ENCODE results near the gene SCARB2. TPM values are rescaled to one million over a fixed set of nuclear protein-coding genes. Genes with fewer than 3 reads are reported as not detected.

Gene SCARB2
- polyA plus RNA-seq, 1 donor (not counting 4 experiments of a cell fraction or from before 2014, with no cell fraction given) = 72.2 TPM

GRCh38 chr4:76256032-76256431, 42.4 kb upstream of the SCARB2 start:
- no peak for TF ChIP-seq CTCF (optimal IDR thresholded peaks at IDR 0.05 in 1 of 3, IDR thresholded peaks at IDR 0.05 in 1 of 3, conservative IDR thresholded peaks at IDR 0.05 in 1 of 3; ENCODE audit: extremely low read depth in 1 of 3, insufficient read depth in 2 of 3, low read length in 3 of 3)
- TF ChIP-seq EZH2 (IDR thresholded peaks at IDR 0.05; ENCODE audit: low read length) = no peak
- no peak overlapping the region for H3K4me2 ChIP-seq (ENCODE audit: control insufficient read depth, extremely low read depth, insufficient read depth, low read depth, low read length)
- no peaks in the 10 kb centered on the region for H3K36me3 ChIP-seq (ENCODE audit: control insufficient read depth in 2 of 2, extremely low read depth in 1 of 2, insufficient read depth in 2 of 2, low read length in 2 of 2)
- no peak overlapping the region for H3K9ac ChIP-seq (ENCODE audit: control insufficient read depth, extremely low read depth, insufficient read depth, low read length)
- no peak overlapping the region for H3K27ac ChIP-seq (ENCODE audit: control insufficient read depth, insufficient read depth, low read length)
- H3K4me3 ChIP-seq (ENCODE audit: control insufficient read depth in 2 of 3, extremely low read depth in 1 of 3, insufficient read depth in 2 of 3, low read depth in 1 of 3, low read length in 3 of 3) = no peak overlapping the region
- H3K4me1 ChIP-seq (ENCODE audit: control insufficient read depth, extremely low read depth, insufficient read depth, low read length) = peaks cover 8% of the 10 kb centered on the region
- H3K9me3 ChIP-seq (ENCODE audit: control insufficient read depth, low read depth, low read length) = no peaks in the 10 kb centered on the region
- dilution Hi-C loops (cut with MboI; ENCODE audit: extremely low pct_ligation_motif_present, low sequenced_read_pairs) = no loop called here
- peaks cover 38% of the 10 kb centered on the region for H3K27me3 ChIP-seq (ENCODE audit: control insufficient read depth, extremely low read depth, insufficient read depth, low read length)
- no peaks in the 10 kb centered on the region for H3K9me1 ChIP-seq (ENCODE audit: control insufficient read depth, extremely low read depth, insufficient read depth, low read length)
- H3K79me2 ChIP-seq (ENCODE audit: control insufficient read depth, insufficient read depth, low read length) = no peaks in the 10 kb centered on the region
- peaks cover under 1% of the 10 kb centered on the region for H4K20me1 ChIP-seq (ENCODE audit: control insufficient read depth, extremely low read depth, insufficient read depth, low read length)
- DNase-seq (ENCODE audit: low read depth, low spot score) (no peak), FAIRE-seq (no peak)
- no peak overlapping the region for H2AFZ ChIP-seq (ENCODE audit: control insufficient read depth, low read length)

GRCh38 chr4:76253511-76253910, 39.9 kb upstream of the SCARB2 start:
- H3K36me3 ChIP-seq (ENCODE audit: control insufficient read depth in 2 of 2, extremely low read depth in 1 of 2, insufficient read depth in 2 of 2, low read length in 2 of 2) = no peaks in the 10 kb centered on the region
- H3K4me2 ChIP-seq (ENCODE audit: control insufficient read depth, extremely low read depth, insufficient read depth, low read depth, low read length) = no peak overlapping the region
- TF ChIP-seq CTCF (optimal IDR thresholded peaks at IDR 0.05 in 1 of 3, IDR thresholded peaks at IDR 0.05 in 1 of 3, conservative IDR thresholded peaks at IDR 0.05 in 1 of 3; ENCODE audit: extremely low read depth in 1 of 3, insufficient read depth in 2 of 3, low read length in 3 of 3) (no peak), EZH2 (IDR thresholded peaks at IDR 0.05; ENCODE audit: low read length) (no peak)
- dilution Hi-C loops (cut with MboI; ENCODE audit: extremely low pct_ligation_motif_present, low sequenced_read_pairs) = no loop called here
- no peak overlapping the region for H3K4me3 ChIP-seq (ENCODE audit: control insufficient read depth in 2 of 3, extremely low read depth in 1 of 3, insufficient read depth in 2 of 3, low read depth in 1 of 3, low read length in 3 of 3)
- FAIRE-seq = no peak
- no peak for DNase-seq (ENCODE audit: low read depth, low spot score)
- no peak overlapping the region for H3K27ac ChIP-seq (ENCODE audit: control insufficient read depth, insufficient read depth, low read length)
- no peak overlapping the region for H2AFZ ChIP-seq (ENCODE audit: control insufficient read depth, low read length)
- H3K9me3 ChIP-seq (ENCODE audit: control insufficient read depth, low read depth, low read length) = no peaks in the 10 kb centered on the region
- no peak overlapping the region for H3K9ac ChIP-seq (ENCODE audit: control insufficient read depth, extremely low read depth, insufficient read depth, low read length)
- peaks cover 10% of the 10 kb centered on the region for H3K4me1 ChIP-seq (ENCODE audit: control insufficient read depth, extremely low read depth, insufficient read depth, low read length)
- peaks cover 2% of the 10 kb centered on the region for H4K20me1 ChIP-seq (ENCODE audit: control insufficient read depth, extremely low read depth, insufficient read depth, low read length)
- peaks cover 52% of the 10 kb centered on the region for H3K27me3 ChIP-seq (ENCODE audit: control insufficient read depth, extremely low read depth, insufficient read depth, low read length)
- no peaks in the 10 kb centered on the region for H3K9me1 ChIP-seq (ENCODE audit: control insufficient read depth, extremely low read depth, insufficient read depth, low read length)
- no peaks in the 10 kb centered on the region for H3K79me2 ChIP-seq (ENCODE audit: control insufficient read depth, insufficient read depth, low read length)

Measured in keratinocyte (primary cell).